HG02938 (cell line): ENCODE measurements around the gene AUTS2.

ENCODE experiments used
- ATAC-seq: cut with Tn5 transposase; IDR thresholded peaks from one replicate; pipeline ENCODE4 v1.9.1; 2021; ENCODE audit warnings: mild to moderate bottlenecking, moderate library complexity; ENCODE audit not compliant: unreplicated experiment

AUTS2 gene

GRCh38 chr7:70421319-70421718, 823.0 kb downstream of the AUTS2 start:
- ATAC-seq = no peak

GRCh38 chr7:70426249-70426880, 828.1 kb downstream of the AUTS2 start:
- peak; percentile 45 for ATAC-seq

GRCh38 chr7:70432567-70433001, 834.3 kb downstream of the AUTS2 start:
- no peak for ATAC-seq

- ATAC-seq = no peak
Measured at GRCh38 chr7:70434376-70434775, 836.1 kb downstream of the AUTS2 start.

GRCh38 chr7:70434821-70435220, 836.5 kb downstream of the AUTS2 start:
- no peak for ATAC-seq

GRCh38 chr7:70435634-70436033, 837.4 kb downstream of the AUTS2 start:
- no peak for ATAC-seq

- no peak for ATAC-seq
Measured at GRCh38 chr7:70436790-70437350, 838.6 kb downstream of the AUTS2 start.

GRCh38 chr7:70439651-70440050, 841.4 kb downstream of the AUTS2 start:
- ATAC-seq = no peak

- no peak for ATAC-seq
Measured at GRCh38 chr7:70446448-70447143, 848.3 kb downstream of the AUTS2 start.

- ATAC-seq = no peak
Measured at GRCh38 chr7:70448312-70448906, 850.1 kb downstream of the AUTS2 start.

- no peak for ATAC-seq
Measured at GRCh38 chr7:70450731-70451130, 852.5 kb downstream of the AUTS2 start.

GRCh38 chr7:70455925-70456324, 857.6 kb downstream of the AUTS2 start:
- ATAC-seq = no peak

GRCh38 chr7:70456719-70457118, 858.4 kb downstream of the AUTS2 start:
- peak; percentile 44 for ATAC-seq

- no peak for ATAC-seq
Measured at GRCh38 chr7:70457482-70457881, 859.2 kb downstream of the AUTS2 start.

GRCh38 chr7:70457883-70458680, 859.8 kb downstream of the AUTS2 start:
- no peak for ATAC-seq

- ATAC-seq = no peak
Measured at GRCh38 chr7:70458745-70459144, 860.5 kb downstream of the AUTS2 start.

- ATAC-seq = no peak
Measured at GRCh38 chr7:70459546-70459945, 861.3 kb downstream of the AUTS2 start.

- ATAC-seq = no peak
Measured at GRCh38 chr7:70460071-70460470, 861.8 kb downstream of the AUTS2 start.

- ATAC-seq = no peak
Measured at GRCh38 chr7:70460562-70460961, 862.3 kb downstream of the AUTS2 start.

GRCh38 chr7:70463352-70463938, 865.2 kb downstream of the AUTS2 start:
- no peak for ATAC-seq
